GM12878 (cell line): Measurements from ENCODE around the gene LORICRIN. TPM values are rescaled to one million over a fixed set of nuclear protein-coding genes. Genes with fewer than 3 reads are reported as not detected.
A peak's percentile ranks its signal among the peaks of the same experiment; 100 is the strongest.

Experiments used
- CBX5 ChIP-seq: sonication (generic); IDR thresholded peaks from 2 replicates; pipeline ENCODE4 v1.6.1; 2016; ENCODE audit warnings: low read depth, moderate library complexity, mild to moderate bottlenecking, inconsistent platforms
- CREB1 ChIP-seq: IDR thresholded peaks from 2 replicates; pipeline ENCODE4 v1.6.1; 2012; ENCODE audit warnings: low read depth, mild to moderate bottlenecking, inconsistent platforms
- EED ChIP-seq: sonication (generic); IDR thresholded peaks from 2 replicates; pipeline ENCODE4 v1.6.1; 2016; ENCODE audit warnings: antibody characterized with exemption, low read depth
- FOS ChIP-seq: IDR thresholded peaks from 3 replicates; pipeline ENCODE4 v1.6.1; 2011; ENCODE audit warnings: borderline replicate concordance; ENCODE audit not compliant: insufficient read length; ENCODE audit errors: extremely low read depth
- GABPA ChIP-seq: IDR thresholded peaks from 2 replicates; pipeline ENCODE4 v1.6.1; 2014; ENCODE audit warnings: antibody characterized with exemption, low read depth, mild to moderate bottlenecking, inconsistent platforms
- KDM1A ChIP-seq: fragments of 200-600 bp; sonication (generic); IDR thresholded peaks from 2 replicates; pipeline ENCODE4 v1.6.1; 2016; ENCODE audit warnings: borderline replicate concordance
- KLF5 ChIP-seq: fragments of 450-650 bp; IDR thresholded peaks from 2 replicates; pipeline ENCODE4 v1.6.1; 2014; ENCODE audit warnings: mild to moderate bottlenecking; ENCODE audit not compliant: partially characterized antibody
- MEF2B ChIP-seq: fragments of 450-650 bp; IDR thresholded peaks from 2 replicates; pipeline ENCODE4 v1.6.1; 2018; ENCODE audit warnings: mild to moderate bottlenecking, moderate library complexity; ENCODE audit not compliant: partially characterized antibody, poor library complexity, severe bottlenecking
- MTA3 ChIP-seq: IDR thresholded peaks from 2 replicates; pipeline ENCODE4 v1.6.1; 2012; ENCODE audit warnings: low read length, inconsistent platforms, borderline replicate concordance
- NFIC ChIP-seq: IDR thresholded peaks from 2 replicates; pipeline ENCODE4 v1.6.1; 2012; ENCODE audit warnings: low read depth, mild to moderate bottlenecking, inconsistent platforms, low read length, moderate library complexity
- NR2F1 ChIP-seq: fragments of 450-650 bp; conservative IDR thresholded peaks from 2 replicates; pipeline ENCODE4 v1.6.1; 2017; ENCODE audit warnings: mild to moderate bottlenecking
- POLR2A ChIP-seq: IDR thresholded peaks from 2 replicates; pipeline ENCODE4 v1.6.1; 2011; ENCODE audit warnings: low read depth, mild to moderate bottlenecking, low read length
- RAD51 ChIP-seq: fragments of 450-650 bp; IDR thresholded peaks from 2 replicates; pipeline ENCODE4 v1.6.1; 2016; ENCODE audit warnings: moderate library complexity, mild to moderate bottlenecking, inconsistent platforms
- RB1 ChIP-seq: fragments of 450-650 bp; formaldehyde crosslinking; IDR thresholded peaks from 2 replicates; pipeline ENCODE4 v1.6.1; 2017; ENCODE audit warnings: mild to moderate bottlenecking, borderline replicate concordance
- RUNX3 ChIP-seq: IDR thresholded peaks from 2 replicates; pipeline ENCODE4 v1.6.1; 2012; ENCODE audit warnings: low read length, inconsistent platforms
- SMARCA5 ChIP-seq: fragments of 450-650 bp; IDR thresholded peaks from 2 replicates; pipeline ENCODE4 v1.6.1; 2017; ENCODE audit warnings: mild to moderate bottlenecking
- SMC3 ChIP-seq: IDR thresholded peaks from 2 replicates; pipeline ENCODE4 v1.6.1; 2011; ENCODE audit warnings: low read length, improper control_type of control experiment, borderline replicate concordance
- TBL1XR1 ChIP-seq: IDR thresholded peaks from 2 replicates; pipeline ENCODE4 v1.6.1; 2012; ENCODE audit warnings: low read depth, low read length, improper control_type of control experiment
- TCF12 ChIP-seq: IDR thresholded peaks from 2 replicates; pipeline ENCODE4 v1.6.1; 2011; ENCODE audit warnings: low read depth, mild to moderate bottlenecking, low read length
- TCF7 ChIP-seq: IDR thresholded peaks from 2 replicates; pipeline ENCODE4 v1.6.1; 2014; ENCODE audit warnings: antibody characterized with exemption, borderline replicate concordance
- ZNF24 ChIP-seq: fragments of 450-650 bp; IDR thresholded peaks from 2 replicates; pipeline ENCODE4 v1.6.1; 2017; ENCODE audit warnings: antibody characterized with exemption, mild to moderate bottlenecking
- ZNF274 ChIP-seq: IDR thresholded peaks from one replicate; pipeline ENCODE4 v1.8.0; 2011; ENCODE audit not compliant: insufficient read length, insufficient read depth
- polyA plus RNA-seq, 11 experiments: library from polyadenylated mRNA; depleted of rRNA in 4 of 11; unstranded in 6 of 11; stranded (reverse) in 5 of 11; fragments of >200 nt; fragmentation: Nextera tagmentation in 4 of 11; fragmentation: Illumina TruSeq in 1 of 11; extraction: Ambion mirVana in 4 of 11; extraction: Trizol in 1 of 11; gene quantifications; 1 replicate in 1 of 11; 2 replicates in 10 of 11; pipeline versions ENCODE4 v1.2.1 to v1.2.3, GENCODE V29; 2011 to 2016; ENCODE audit warnings: inconsistent platforms in 2 of 11, missing spikeins in 2 of 11, low read depth in 1 of 11
- total RNA-seq, 4 experiments: library from RNA; depleted of rRNA in 3 of 4; stranded (reverse); fragments of >200 nt in 3 of 4; fragmentation: Illumina TruSeq in 1 of 4; extraction: Trizol in 1 of 4; gene quantifications; 2 replicates each; pipeline versions ENCODE4 v1.2.1 to v1.2.3, GENCODE V29; 2013 to 2021
- TF ChIP-seq, protein P1 (sequence below): fragments of 450-650 bp; IDR thresholded peaks from 2 replicates; pipeline ENCODE4 v1.6.1; 2016; ENCODE audit warnings: mild to moderate bottlenecking
- TF ChIP-seq, protein P2 (sequence below): fragments of 450-650 bp; IDR thresholded peaks from 2 replicates; pipeline ENCODE4 v1.6.1; 2017; ENCODE audit warnings: mild to moderate bottlenecking, low read depth, inconsistent platforms; ENCODE audit not compliant: poor library complexity, severe bottlenecking
- TF ChIP-seq, protein P3 (sequence below): IDR thresholded peaks from 2 replicates; pipeline ENCODE4 v1.6.1; 2011; ENCODE audit warnings: low read depth, mild to moderate bottlenecking, low read length, moderate library complexity, borderline replicate concordance; ENCODE audit errors: extremely low read depth
- TF ChIP-seq, protein P4 (sequence below): fragments of 450-650 bp; IDR thresholded peaks from 2 replicates; pipeline ENCODE4 v1.6.1; 2018; ENCODE audit warnings: borderline replicate concordance, mild to moderate bottlenecking; ENCODE audit not compliant: partially characterized antibody
- TF ChIP-seq, protein P5 (sequence below): fragments of 450-650 bp; IDR thresholded peaks from 2 replicates; pipeline ENCODE4 v1.6.1; 2016; ENCODE audit warnings: mild to moderate bottlenecking

Gene LORICRIN
- total and polyA plus RNA-seq, 10 of the 15 experiments (the other 5 are each of a cell fraction or from before 2014, with no cell fraction given) = 0.06 to 0.37 TPM; not detected in 8

DNA sequence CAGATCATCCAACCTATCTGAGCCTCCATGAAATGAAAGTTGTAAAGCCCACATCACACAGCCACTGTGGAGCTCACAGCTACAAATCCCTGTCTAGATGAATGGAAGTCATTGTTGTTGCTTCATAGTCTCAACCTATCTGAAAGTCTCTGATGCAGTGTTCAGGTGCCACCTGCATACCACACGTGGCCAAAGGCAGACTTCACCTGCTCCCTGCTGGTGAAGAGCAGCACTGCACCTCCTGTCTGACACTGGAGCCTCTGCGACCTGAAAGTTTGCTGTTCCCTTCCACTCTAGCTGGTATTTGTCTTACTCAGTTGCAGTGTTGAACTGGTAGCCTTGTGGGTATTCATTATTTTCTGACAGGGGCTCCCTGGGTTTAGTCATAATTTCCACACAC, 18.4 kb downstream of the LORICRIN start (continued):
- TF ChIP-seq, protein P1, sequence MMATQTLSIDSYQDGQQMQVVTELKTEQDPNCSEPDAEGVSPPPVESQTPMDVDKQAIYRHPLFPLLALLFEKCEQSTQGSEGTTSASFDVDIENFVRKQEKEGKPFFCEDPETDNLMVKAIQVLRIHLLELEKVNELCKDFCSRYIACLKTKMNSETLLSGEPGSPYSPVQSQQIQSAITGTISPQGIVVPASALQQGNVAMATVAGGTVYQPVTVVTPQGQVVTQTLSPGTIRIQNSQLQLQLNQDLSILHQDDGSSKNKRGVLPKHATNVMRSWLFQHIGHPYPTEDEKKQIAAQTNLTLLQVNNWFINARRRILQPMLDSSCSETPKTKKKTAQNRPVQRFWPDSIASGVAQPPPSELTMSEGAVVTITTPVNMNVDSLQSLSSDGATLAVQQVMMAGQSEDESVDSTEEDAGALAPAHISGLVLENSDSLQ = no peak
- TF ChIP-seq TCF12 = peak; percentile 52; the same call in 1 of the 2 replicates
- no peak for TF ChIP-seq ZNF274
- no peak for TF ChIP-seq KDM1A
- TF ChIP-seq FOS = no peak
- TF ChIP-seq EED = no peak
- TF ChIP-seq, protein P2, sequence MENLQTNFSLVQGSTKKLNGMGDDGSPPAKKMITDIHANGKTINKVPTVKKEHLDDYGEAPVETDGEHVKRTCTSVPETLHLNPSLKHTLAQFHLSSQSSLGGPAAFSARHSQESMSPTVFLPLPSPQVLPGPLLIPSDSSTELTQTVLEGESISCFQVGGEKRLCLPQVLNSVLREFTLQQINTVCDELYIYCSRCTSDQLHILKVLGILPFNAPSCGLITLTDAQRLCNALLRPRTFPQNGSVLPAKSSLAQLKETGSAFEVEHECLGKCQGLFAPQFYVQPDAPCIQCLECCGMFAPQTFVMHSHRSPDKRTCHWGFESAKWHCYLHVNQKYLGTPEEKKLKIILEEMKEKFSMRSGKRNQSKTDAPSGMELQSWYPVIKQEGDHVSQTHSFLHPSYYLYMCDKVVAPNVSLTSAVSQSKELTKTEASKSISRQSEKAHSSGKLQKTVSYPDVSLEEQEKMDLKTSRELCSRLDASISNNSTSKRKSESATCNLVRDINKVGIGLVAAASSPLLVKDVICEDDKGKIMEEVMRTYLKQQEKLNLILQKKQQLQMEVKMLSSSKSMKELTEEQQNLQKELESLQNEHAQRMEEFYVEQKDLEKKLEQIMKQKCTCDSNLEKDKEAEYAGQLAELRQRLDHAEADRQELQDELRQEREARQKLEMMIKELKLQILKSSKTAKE = no peak
- no peak for TF ChIP-seq CBX5
- no peak for TF ChIP-seq KLF5
- peak; percentile 84 for TF ChIP-seq SMARCA5
- TF ChIP-seq POLR2A = no peak
- TF ChIP-seq, protein P3, sequence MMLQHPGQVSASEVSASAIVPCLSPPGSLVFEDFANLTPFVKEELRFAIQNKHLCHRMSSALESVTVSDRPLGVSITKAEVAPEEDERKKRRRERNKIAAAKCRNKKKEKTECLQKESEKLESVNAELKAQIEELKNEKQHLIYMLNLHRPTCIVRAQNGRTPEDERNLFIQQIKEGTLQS = no peak
- TF ChIP-seq RAD51 = peak; percentile 41; the same call in 1 of the 2 replicates
- TF ChIP-seq MEF2B = no peak
- TF ChIP-seq, protein P4, sequence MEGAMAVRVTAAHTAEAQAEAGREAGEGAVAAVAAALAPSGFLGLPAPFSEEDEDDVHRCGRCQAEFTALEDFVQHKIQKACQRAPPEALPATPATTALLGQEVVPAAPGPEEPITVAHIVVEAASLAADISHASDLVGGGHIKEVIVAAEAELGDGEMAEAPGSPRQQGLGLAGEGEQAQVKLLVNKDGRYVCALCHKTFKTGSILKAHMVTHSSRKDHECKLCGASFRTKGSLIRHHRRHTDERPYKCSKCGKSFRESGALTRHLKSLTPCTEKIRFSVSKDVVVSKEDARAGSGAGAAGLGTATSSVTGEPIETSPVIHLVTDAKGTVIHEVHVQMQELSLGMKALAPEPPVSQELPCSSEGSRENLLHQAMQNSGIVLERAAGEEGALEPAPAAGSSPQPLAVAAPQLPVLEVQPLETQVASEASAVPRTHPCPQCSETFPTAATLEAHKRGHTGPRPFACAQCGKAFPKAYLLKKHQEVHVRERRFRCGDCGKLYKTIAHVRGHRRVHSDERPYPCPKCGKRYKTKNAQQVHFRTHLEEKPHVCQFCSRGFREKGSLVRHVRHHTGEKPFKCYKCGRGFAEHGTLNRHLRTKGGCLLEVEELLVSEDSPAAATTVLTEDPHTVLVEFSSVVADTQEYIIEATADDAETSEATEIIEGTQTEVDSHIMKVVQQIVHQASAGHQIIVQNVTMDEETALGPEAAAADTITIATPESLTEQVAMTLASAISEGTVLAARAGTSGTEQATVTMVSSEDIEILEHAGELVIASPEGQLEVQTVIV = no peak
- TF ChIP-seq RUNX3 = peak; percentile 9; the same call in 1 of the 2 replicates
- no peak for TF ChIP-seq GABPA
- peak; percentile 81; the same call in 1 of the 2 replicates for TF ChIP-seq SMC3
- TF ChIP-seq NR2F1 = no peak
- TF ChIP-seq ZNF24 = no peak
- TF ChIP-seq MTA3 = no peak
- TF ChIP-seq NFIC = no peak
- no peak for TF ChIP-seq TBL1XR1
- TF ChIP-seq CREB1 = no peak
- TF ChIP-seq RB1 = peak; percentile 28; the same call in 1 of the 2 replicates
- no peak for TF ChIP-seq TCF7
- TF ChIP-seq, protein P5, sequence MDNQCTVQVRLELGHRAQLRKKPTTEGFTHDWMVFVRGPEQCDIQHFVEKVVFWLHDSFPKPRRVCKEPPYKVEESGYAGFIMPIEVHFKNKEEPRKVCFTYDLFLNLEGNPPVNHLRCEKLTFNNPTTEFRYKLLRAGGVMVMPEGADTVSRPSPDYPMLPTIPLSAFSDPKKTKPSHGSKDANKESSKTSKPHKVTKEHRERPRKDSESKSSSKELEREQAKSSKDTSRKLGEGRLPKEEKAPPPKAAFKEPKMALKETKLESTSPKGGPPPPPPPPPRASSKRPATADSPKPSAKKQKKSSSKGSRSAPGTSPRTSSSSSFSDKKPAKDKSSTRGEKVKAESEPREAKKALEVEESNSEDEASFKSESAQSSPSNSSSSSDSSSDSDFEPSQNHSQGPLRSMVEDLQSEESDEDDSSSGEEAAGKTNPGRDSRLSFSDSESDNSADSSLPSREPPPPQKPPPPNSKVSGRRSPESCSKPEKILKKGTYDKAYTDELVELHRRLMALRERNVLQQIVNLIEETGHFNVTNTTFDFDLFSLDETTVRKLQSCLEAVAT = no peak
